ENCODE data around the gene NCKAP1.

NCKAP1 gene

DNA sequence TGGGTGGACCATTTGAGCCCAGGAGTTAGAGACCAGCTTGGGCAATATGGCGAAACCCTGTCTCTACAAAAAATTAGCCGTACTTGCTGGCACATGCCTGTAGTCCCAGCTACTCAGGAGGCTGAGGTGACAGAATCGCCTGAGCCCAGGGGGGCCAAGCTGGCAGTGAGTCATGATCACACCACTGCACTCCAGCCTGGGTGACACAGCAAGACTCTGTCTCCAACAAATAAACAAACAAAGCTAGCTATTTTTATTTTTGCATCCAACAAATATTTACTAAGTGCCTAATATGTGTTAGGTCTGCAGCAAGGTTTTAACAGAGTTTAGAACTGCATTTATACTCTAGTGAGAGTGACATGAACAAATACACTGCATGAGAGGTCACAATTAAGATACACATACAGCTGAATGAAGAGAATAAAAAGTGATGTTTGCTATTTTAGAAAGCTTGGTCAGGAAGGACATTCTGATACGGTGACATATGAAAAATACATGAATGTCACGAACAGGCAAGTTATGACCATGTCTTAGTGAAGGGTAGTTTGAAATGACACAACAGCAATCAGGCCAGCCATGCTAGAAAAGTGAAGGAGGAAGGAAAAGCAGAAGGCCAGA, 88.6 kb downstream of the NCKAP1 start:
- Histone ChIP-seq H3K4me1 (ENCODE audit: control insufficient read depth in 2 of 2, insufficient read depth in 1 of 2, low read depth in 1 of 2, low read length in 2 of 2) (peaks cover 0 to 2% of the 10 kb centered on the region in 2 donors), H3K27me3 (ENCODE audit: control insufficient read depth in 3 of 3, insufficient read depth in 3 of 3, low read depth in 1 of 3, low read length in 3 of 3) (no peaks in the 10 kb centered on the region), H4K91ac (ENCODE audit: low read depth, low read length, poor library complexity) (no peak overlapping the region), H3K9me3 (replicated peaks in 1 of 2; ENCODE audit: control insufficient read depth in 2 of 2, insufficient read depth in 1 of 2, low read depth in 1 of 2, low read length in 2 of 2) (no peaks in the 10 kb centered on the region), H2BK12ac (ENCODE audit: low read length) (no peak overlapping the region), H3K79me1 (ENCODE audit: low read depth, low read length) (no peaks in the 10 kb centered on the region), H3K14ac (ENCODE audit: low read length) (no peak overlapping the region), H3K36me3 (replicated peaks in 1 of 2; ENCODE audit: control insufficient read depth in 2 of 2, insufficient read depth in 2 of 2, low read length in 2 of 2) (peaks cover 4 to 87% of the 10 kb centered on the region in 2 donors), H3K4ac (ENCODE audit: low read length) (no peak overlapping the region), H3K9ac (ENCODE audit: low read depth, low read length, poor library complexity) (no peak overlapping the region), H2AFZ (ENCODE audit: low read length) (no peak overlapping the region), H4K8ac (ENCODE audit: low read depth, low read length) (no peak overlapping the region), H3K4me2 (ENCODE audit: insufficient read depth, low read length, poor library complexity, severe bottlenecking) (no peak overlapping the region), H2BK120ac (ENCODE audit: low read depth, low read length) (no peak overlapping the region), H3K4me3 (ENCODE audit: low read length in 2 of 2) (no peak overlapping the region), H3K27ac (replicated peaks; ENCODE audit: low read length) (no peak overlapping the region), H3K18ac (ENCODE audit: low read length) (no peak overlapping the region), H2AK5ac (ENCODE audit: low read depth, low read length) (no peak overlapping the region), H2BK15ac (ENCODE audit: low read length) (no peak overlapping the region), H2BK5ac (ENCODE audit: low read length) (no peak overlapping the region), H3K23ac (ENCODE audit: low read depth, low read length, poor library complexity) (no peak overlapping the region)
- no peak for DNase-seq (ENCODE audit: low spot score)
- no CpG with 5 or more reads among the region's 5 CpGs for WGBS, 2 donors (ENCODE audit: extremely low coverage in 2 of 2, insufficient read length in 2 of 2, insufficient replicate concordance in 1 of 2)

DNA sequence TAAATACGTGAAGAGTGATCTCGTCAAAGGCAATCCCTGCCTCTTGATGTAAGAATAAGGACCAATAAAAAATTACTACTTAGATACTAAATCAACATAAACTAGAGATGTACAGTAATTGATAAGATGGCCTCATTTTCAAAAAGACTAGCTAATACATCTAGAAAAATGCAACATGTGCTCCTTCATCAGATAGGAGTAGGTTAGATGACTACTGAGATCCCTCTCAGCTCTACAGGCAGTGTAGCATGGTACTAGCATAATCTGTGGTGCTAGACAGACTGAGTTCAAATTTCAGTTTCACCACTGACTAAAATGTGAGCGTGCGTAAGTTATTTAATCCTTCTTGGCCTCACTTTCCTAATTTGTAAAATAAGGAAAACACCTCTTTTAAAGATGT, 89.2 kb downstream of the NCKAP1 start:
- no peak overlapping the region for H3K4me3 ChIP-seq (ENCODE audit: low read length in 2 of 2)
- no peaks in the 10 kb centered on the region for H3K27me3 ChIP-seq (ENCODE audit: control insufficient read depth in 3 of 3, insufficient read depth in 3 of 3, low read depth in 1 of 3, low read length in 3 of 3)
- no peak overlapping the region for H2AFZ ChIP-seq (ENCODE audit: low read length)
- no peak overlapping the region for H2BK15ac ChIP-seq (ENCODE audit: low read length)
- no peak overlapping the region for H3K18ac ChIP-seq (ENCODE audit: low read length)
- no peak overlapping the region for H3K27ac ChIP-seq (replicated peaks; ENCODE audit: low read length)
- H3K14ac ChIP-seq (ENCODE audit: low read length): no peak overlapping the region
- H2BK12ac ChIP-seq (ENCODE audit: low read length): no peak overlapping the region
- H3K36me3 ChIP-seq (replicated peaks in 1 of 2; ENCODE audit: control insufficient read depth in 2 of 2, insufficient read depth in 2 of 2, low read length in 2 of 2): peaks cover 4 to 88% of the 10 kb centered on the region in 2 donors
- H3K4me1 ChIP-seq (ENCODE audit: control insufficient read depth in 2 of 2, insufficient read depth in 1 of 2, low read depth in 1 of 2, low read length in 2 of 2): peaks cover 0 to 2% of the 10 kb centered on the region in 2 donors
- no peak overlapping the region for H3K23ac ChIP-seq (ENCODE audit: low read depth, low read length, poor library complexity)
- no peak for DNase-seq (ENCODE audit: low spot score)
- H3K4me2 ChIP-seq (ENCODE audit: insufficient read depth, low read length, poor library complexity, severe bottlenecking): no peak overlapping the region
- H2AK5ac ChIP-seq (ENCODE audit: low read depth, low read length): no peak overlapping the region
- H2BK5ac ChIP-seq (ENCODE audit: low read length): no peak overlapping the region
- H4K91ac ChIP-seq (ENCODE audit: low read depth, low read length, poor library complexity): no peak overlapping the region
- no peak overlapping the region for H3K9ac ChIP-seq (ENCODE audit: low read depth, low read length, poor library complexity)
- no peaks in the 10 kb centered on the region for H3K79me1 ChIP-seq (ENCODE audit: low read depth, low read length)
- H2BK120ac ChIP-seq (ENCODE audit: low read depth, low read length): no peak overlapping the region
- no CpG with 5 or more reads among the region's 4 CpGs for WGBS, 2 donors (ENCODE audit: extremely low coverage in 2 of 2, insufficient read length in 2 of 2, insufficient replicate concordance in 1 of 2)
- no peak overlapping the region for H4K8ac ChIP-seq (ENCODE audit: low read depth, low read length)
- H3K9me3 ChIP-seq (replicated peaks in 1 of 2; ENCODE audit: control insufficient read depth in 2 of 2, insufficient read depth in 1 of 2, low read depth in 1 of 2, low read length in 2 of 2): no peaks in the 10 kb centered on the region
- no peak overlapping the region for H3K4ac ChIP-seq (ENCODE audit: low read length)

DNA sequence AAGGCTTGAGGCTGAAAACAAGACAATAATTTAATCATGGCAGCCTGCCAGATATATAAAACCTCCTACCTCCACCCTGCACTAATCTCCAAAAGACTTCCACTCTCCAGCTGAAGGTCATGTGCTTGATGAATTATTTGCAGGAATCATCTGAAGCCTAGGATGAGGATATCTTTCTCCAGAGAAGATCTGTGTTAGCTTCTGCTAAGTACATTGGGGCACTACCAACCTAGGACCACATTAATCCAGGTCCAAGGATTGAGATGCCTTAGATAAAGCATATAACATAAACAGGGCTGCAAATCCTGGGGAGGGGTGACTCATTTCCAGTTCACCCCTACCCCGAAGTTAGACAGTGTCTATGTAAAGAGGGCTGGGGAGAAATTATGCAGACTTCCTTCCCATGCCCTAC, 91.3 kb downstream of the NCKAP1 start:
- no CpG with 5 or more reads among the region's 1 CpG for WGBS, 2 donors (ENCODE audit: extremely low coverage in 2 of 2, insufficient read length in 2 of 2, insufficient replicate concordance in 1 of 2)
- no peak overlapping the region for H2BK120ac ChIP-seq (ENCODE audit: low read depth, low read length)
- no peak overlapping the region for H2AFZ ChIP-seq (ENCODE audit: low read length)
- H4K91ac ChIP-seq (ENCODE audit: low read depth, low read length, poor library complexity): no peak overlapping the region
- H3K4me3 ChIP-seq (ENCODE audit: low read length in 2 of 2): no peak overlapping the region
- H3K4me1 ChIP-seq (ENCODE audit: control insufficient read depth in 2 of 2, insufficient read depth in 1 of 2, low read depth in 1 of 2, low read length in 2 of 2): peaks cover 0 to 2% of the 10 kb centered on the region in 2 donors
- no peak overlapping the region for H3K9ac ChIP-seq (ENCODE audit: low read depth, low read length, poor library complexity)
- H3K18ac ChIP-seq (ENCODE audit: low read length): no peak overlapping the region
- H3K27me3 ChIP-seq (ENCODE audit: control insufficient read depth in 3 of 3, insufficient read depth in 3 of 3, low read depth in 1 of 3, low read length in 3 of 3): no peaks in the 10 kb centered on the region
- H3K4me2 ChIP-seq (ENCODE audit: insufficient read depth, low read length, poor library complexity, severe bottlenecking): no peak overlapping the region
- H3K79me1 ChIP-seq (ENCODE audit: low read depth, low read length): no peaks in the 10 kb centered on the region
- peaks cover 4 to 87% of the 10 kb centered on the region in 2 donors for H3K36me3 ChIP-seq (replicated peaks in 1 of 2; ENCODE audit: control insufficient read depth in 2 of 2, insufficient read depth in 2 of 2, low read length in 2 of 2)
- H2BK15ac ChIP-seq (ENCODE audit: low read length): no peak overlapping the region
- no peak overlapping the region for H2BK5ac ChIP-seq (ENCODE audit: low read length)
- H3K27ac ChIP-seq (replicated peaks; ENCODE audit: low read length): no peak overlapping the region
- no peaks in the 10 kb centered on the region for H3K9me3 ChIP-seq (replicated peaks in 1 of 2; ENCODE audit: control insufficient read depth in 2 of 2, insufficient read depth in 1 of 2, low read depth in 1 of 2, low read length in 2 of 2)
- no peak overlapping the region for H3K14ac ChIP-seq (ENCODE audit: low read length)
- H2AK5ac ChIP-seq (ENCODE audit: low read depth, low read length): no peak overlapping the region
- H4K8ac ChIP-seq (ENCODE audit: low read depth, low read length): no peak overlapping the region
- H2BK12ac ChIP-seq (ENCODE audit: low read length): no peak overlapping the region
- DNase-seq (ENCODE audit: low spot score): no peak
- no peak overlapping the region for H3K23ac ChIP-seq (ENCODE audit: low read depth, low read length, poor library complexity)
- H3K4ac ChIP-seq (ENCODE audit: low read length): no peak overlapping the region

GRCh38 chr2:182943339-182943738, 94.9 kb downstream of the NCKAP1 start:
- H3K14ac ChIP-seq (ENCODE audit: low read length): no peak overlapping the region
- H3K36me3 ChIP-seq (replicated peaks in 1 of 2; ENCODE audit: control insufficient read depth in 2 of 2, insufficient read depth in 2 of 2, low read length in 2 of 2): peaks cover 2 to 93% of the 10 kb centered on the region in 2 donors
- H3K9me3 ChIP-seq (replicated peaks in 1 of 2; ENCODE audit: control insufficient read depth in 2 of 2, insufficient read depth in 1 of 2, low read depth in 1 of 2, low read length in 2 of 2): no peaks in the 10 kb centered on the region
- no peak overlapping the region for H3K27ac ChIP-seq (replicated peaks; ENCODE audit: low read length)
- no peak overlapping the region for H3K18ac ChIP-seq (ENCODE audit: low read length)
- H4K8ac ChIP-seq (ENCODE audit: low read depth, low read length): no peak overlapping the region
- H3K23ac ChIP-seq (ENCODE audit: low read depth, low read length, poor library complexity): no peak overlapping the region
- H2AFZ ChIP-seq (ENCODE audit: low read length): no peak overlapping the region
- H4K91ac ChIP-seq (ENCODE audit: low read depth, low read length, poor library complexity): no peak overlapping the region
- no peaks in the 10 kb centered on the region for H3K4me1 ChIP-seq (ENCODE audit: control insufficient read depth in 2 of 2, insufficient read depth in 1 of 2, low read depth in 1 of 2, low read length in 2 of 2)
- no peak overlapping the region for H2BK12ac ChIP-seq (ENCODE audit: low read length)
- H3K79me1 ChIP-seq (ENCODE audit: low read depth, low read length): no peaks in the 10 kb centered on the region
- H3K27me3 ChIP-seq (ENCODE audit: control insufficient read depth in 3 of 3, insufficient read depth in 3 of 3, low read depth in 1 of 3, low read length in 3 of 3): no peaks in the 10 kb centered on the region
- DNase-seq (ENCODE audit: low spot score): no peak
- H3K4ac ChIP-seq (ENCODE audit: low read length): no peak overlapping the region
- no CpG with 5 or more reads among the region's 2 CpGs for WGBS, 2 donors (ENCODE audit: extremely low coverage in 2 of 2, insufficient read length in 2 of 2, insufficient replicate concordance in 1 of 2)
- H2BK15ac ChIP-seq (ENCODE audit: low read length): no peak overlapping the region
- H3K4me3 ChIP-seq (ENCODE audit: low read length in 2 of 2): no peak overlapping the region
- no peak overlapping the region for H2BK5ac ChIP-seq (ENCODE audit: low read length)
- H3K4me2 ChIP-seq (ENCODE audit: insufficient read depth, low read length, poor library complexity, severe bottlenecking): no peak overlapping the region
- no peak overlapping the region for H2AK5ac ChIP-seq (ENCODE audit: low read depth, low read length)
- no peak overlapping the region for H2BK120ac ChIP-seq (ENCODE audit: low read depth, low read length)
- H3K9ac ChIP-seq (ENCODE audit: low read depth, low read length, poor library complexity): no peak overlapping the region
